ENCODE results near the gene AHNAK2.

DNA sequence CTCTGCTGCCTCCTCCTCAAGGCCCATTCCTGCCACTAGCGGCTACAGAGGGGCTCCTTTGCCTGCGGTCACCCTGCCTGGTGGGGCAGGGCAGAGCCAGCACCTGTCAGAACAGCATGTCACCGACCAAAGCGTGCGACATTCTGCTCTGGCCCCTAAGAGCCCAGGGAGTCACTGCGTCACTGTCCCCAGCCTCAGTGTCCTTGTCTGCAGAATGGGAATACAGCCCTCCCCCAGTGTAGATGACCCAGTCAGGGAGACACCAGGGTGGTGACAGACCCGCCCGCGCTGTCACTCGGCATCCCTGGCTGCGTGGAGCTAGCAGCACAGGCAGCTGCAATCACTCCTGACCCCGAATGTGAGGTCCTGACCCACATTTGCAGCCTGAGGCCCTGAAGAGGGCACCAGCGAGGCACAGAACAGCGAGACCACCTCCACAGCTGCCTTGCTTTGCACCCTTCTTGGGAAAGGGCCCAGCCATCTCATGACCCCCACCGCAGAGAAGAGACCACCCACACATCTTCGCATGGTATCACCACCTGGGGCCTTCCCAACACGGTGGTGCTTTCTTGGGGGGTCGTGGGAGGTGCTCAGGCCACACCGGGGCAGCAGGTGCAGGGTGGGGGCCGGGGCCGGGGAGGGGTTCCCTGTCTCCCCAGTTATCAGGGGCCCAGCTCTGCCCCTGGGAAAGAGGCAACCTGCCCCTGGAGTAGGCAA is 2.5 kb downstream of the AHNAK2 start:
- TF ChIP-seq, protein P1, sequence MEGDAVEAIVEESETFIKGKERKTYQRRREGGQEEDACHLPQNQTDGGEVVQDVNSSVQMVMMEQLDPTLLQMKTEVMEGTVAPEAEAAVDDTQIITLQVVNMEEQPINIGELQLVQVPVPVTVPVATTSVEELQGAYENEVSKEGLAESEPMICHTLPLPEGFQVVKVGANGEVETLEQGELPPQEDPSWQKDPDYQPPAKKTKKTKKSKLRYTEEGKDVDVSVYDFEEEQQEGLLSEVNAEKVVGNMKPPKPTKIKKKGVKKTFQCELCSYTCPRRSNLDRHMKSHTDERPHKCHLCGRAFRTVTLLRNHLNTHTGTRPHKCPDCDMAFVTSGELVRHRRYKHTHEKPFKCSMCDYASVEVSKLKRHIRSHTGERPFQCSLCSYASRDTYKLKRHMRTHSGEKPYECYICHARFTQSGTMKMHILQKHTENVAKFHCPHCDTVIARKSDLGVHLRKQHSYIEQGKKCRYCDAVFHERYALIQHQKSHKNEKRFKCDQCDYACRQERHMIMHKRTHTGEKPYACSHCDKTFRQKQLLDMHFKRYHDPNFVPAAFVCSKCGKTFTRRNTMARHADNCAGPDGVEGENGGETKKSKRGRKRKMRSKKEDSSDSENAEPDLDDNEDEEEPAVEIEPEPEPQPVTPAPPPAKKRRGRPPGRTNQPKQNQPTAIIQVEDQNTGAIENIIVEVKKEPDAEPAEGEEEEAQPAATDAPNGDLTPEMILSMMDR (IDR thresholded peaks at IDR 0.05; ENCODE audit: low read length), result no peak
- TF ChIP-seq EZH2phosphoT487 (IDR thresholded peaks at IDR 0.05; ENCODE audit: low read length) (no peak), EZH2 (optimal IDR thresholded peaks at IDR 0.05; ENCODE audit: low read depth, low read length) (no peak)

Measured in MM.1S (cell line).